Astrocyte of the spinal cord (primary cell): ENCODE results near the gene RAB13.

Experiments used
- DNase-seq: peaks from one replicate; pipeline ENCODE4 v3.0.0; 2011; ENCODE audit warnings: low read depth, low spot score
- H3K4me3 ChIP-seq: 2 replicates; pipeline ENCODE4 v1.5.1; 2011; ENCODE audit warnings: low read depth, mild to moderate bottlenecking, low read length, moderate library complexity
- in situ Hi-C: cut with HindIII; loops from 2 replicates; pipeline ENCODE4 v1.10.0; 2017; ENCODE audit warnings: low sequenced_read_pairs
- TF ChIP-seq, protein P1 (sequence below): IDR thresholded peaks from 2 replicates; pipeline ENCODE4 v1.5.1; 2012; ENCODE audit warnings: low read depth, mild to moderate bottlenecking, low read length, inconsistent platforms

RAB13 gene

DNA sequence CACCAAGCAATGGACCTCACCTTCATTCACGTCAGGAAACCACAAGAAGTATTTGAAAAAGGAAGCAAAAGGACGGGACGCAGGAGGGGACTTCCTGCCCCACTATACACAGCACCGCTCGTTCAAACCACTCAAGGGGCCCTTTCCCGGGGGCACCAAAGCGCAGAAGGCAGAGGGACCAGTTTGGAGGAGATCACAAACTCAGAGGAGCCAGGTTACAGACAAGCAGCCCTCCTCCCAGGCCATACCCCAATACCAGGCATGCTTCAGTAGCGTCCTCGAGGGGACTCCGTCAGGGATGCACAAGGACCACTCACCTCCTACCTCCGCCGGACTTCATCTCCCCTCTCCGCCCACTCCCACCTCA lies 28.4 kb downstream of the RAB13 start:
- peak; percentile 35 for DNase-seq
- in situ Hi-C loops = no loop called here
- H3K4me3 ChIP-seq = peak overlapping the region; percentile 65
- TF ChIP-seq, protein P1, sequence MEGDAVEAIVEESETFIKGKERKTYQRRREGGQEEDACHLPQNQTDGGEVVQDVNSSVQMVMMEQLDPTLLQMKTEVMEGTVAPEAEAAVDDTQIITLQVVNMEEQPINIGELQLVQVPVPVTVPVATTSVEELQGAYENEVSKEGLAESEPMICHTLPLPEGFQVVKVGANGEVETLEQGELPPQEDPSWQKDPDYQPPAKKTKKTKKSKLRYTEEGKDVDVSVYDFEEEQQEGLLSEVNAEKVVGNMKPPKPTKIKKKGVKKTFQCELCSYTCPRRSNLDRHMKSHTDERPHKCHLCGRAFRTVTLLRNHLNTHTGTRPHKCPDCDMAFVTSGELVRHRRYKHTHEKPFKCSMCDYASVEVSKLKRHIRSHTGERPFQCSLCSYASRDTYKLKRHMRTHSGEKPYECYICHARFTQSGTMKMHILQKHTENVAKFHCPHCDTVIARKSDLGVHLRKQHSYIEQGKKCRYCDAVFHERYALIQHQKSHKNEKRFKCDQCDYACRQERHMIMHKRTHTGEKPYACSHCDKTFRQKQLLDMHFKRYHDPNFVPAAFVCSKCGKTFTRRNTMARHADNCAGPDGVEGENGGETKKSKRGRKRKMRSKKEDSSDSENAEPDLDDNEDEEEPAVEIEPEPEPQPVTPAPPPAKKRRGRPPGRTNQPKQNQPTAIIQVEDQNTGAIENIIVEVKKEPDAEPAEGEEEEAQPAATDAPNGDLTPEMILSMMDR = no peak

DNA sequence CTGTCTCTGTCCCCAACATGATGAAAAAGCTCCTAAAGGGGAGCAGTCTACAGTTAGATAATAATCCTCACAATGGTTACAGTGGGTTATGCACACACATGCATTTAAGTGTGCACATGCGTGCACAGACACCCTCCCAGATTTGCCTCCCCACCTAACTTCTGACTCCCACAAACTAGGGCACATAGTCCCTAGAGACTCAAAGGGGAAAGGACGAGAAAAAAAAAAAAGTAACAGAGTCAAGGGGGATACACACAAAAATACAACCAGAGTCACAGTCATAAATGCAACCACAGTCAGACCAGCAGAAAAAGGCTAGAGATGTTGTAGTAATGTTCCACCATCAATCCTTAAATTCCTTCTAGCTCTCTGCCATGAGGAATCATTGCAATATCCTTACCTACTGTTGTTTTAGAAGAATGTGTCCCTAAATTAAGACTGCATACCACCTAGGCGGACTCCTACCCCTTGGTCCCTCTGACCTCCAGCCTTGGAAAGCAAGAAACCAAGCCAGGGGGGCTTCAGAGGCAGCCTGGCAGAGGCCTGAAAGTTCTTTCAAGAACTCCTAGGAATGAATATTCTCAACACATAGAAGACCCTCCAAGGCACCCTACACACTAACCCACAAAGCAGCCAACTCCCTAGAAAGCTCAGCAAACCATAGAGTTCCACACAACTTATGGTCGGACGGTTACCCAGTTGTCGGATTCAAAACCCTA lies 29.0 kb downstream of the RAB13 start:
- TF ChIP-seq, protein P1 = no peak
- in situ Hi-C loops = no loop called here
- DNase-seq = no peak
- peak overlapping the region; percentile 65 for H3K4me3 ChIP-seq

GRCh38 chr1:153954826-153955225 lies 31.3 kb downstream of the RAB13 start:
- TF ChIP-seq, protein P1 = no peak
- in situ Hi-C loops = no loop called here
- no peak overlapping the region for H3K4me3 ChIP-seq
- no peak for DNase-seq

GRCh38 chr1:153953859-153954365 lies 32.2 kb downstream of the RAB13 start:
- in situ Hi-C loops = no loop called here
- H3K4me3 ChIP-seq = no peak overlapping the region
- DNase-seq = no peak
- TF ChIP-seq, protein P1 = no peak

- DNase-seq = no peak
- in situ Hi-C loops = no loop called here
- TF ChIP-seq, protein P1 = no peak
- no peak overlapping the region for H3K4me3 ChIP-seq
Observed at GRCh38 chr1:153951801-153952200, 34.3 kb downstream of the RAB13 start.

- DNase-seq = no peak
- in situ Hi-C loops = no loop called here
- TF ChIP-seq, protein P1 = no peak
- no peak overlapping the region for H3K4me3 ChIP-seq
Observed at GRCh38 chr1:153951183-153951582, 35.0 kb downstream of the RAB13 start.
